K562 (cell line): ENCODE results near the gene TRAPPC2L. TPM values are rescaled to one million over a fixed set of nuclear protein-coding genes. Genes with fewer than 3 reads are reported as not detected.
A peak's percentile ranks its signal among the peaks of the same experiment; 100 is the strongest.

Source experiments
- ATAC-seq: fragments of 200-7000 bp; cut with Tn5 transposase; 3 replicates; pipeline ENCODE4 v1.9.1; 2020; ENCODE audit warnings: moderate library complexity
- BruUV-seq: library from RNA; stranded (reverse); fragments of 400-500 nt; replicated peaks from 2 replicates; lab custom pipeline; 2021; lab: Mats Ljungman, UMichigan
- CTCF ChIA-PET: fragments of 300-600 bp; formaldehyde crosslinking; extraction: SDS; loops from one replicate; lab custom pipeline; 2021; ENCODE audit warnings: low intra/inter-chr PET ratio; lab: Yijun Ruan, JAX
- POLR2A ChIA-PET: fragments of 300-600, 350-650 bp; sonication (Branson Sonifier 250); formaldehyde crosslinking; extraction: SDS; loops from one replicate; lab custom pipeline; 2021; ENCODE audit warnings: antibody characterized with exemption, inconsistent platforms; lab: Yijun Ruan, JAX
- DNase-seq, 4 experiments: peaks; one replicate each; pipeline versions ENCODE4 v3.0.0 to v3.0.0-alpha.2; 2011 to 2018; ENCODE audit warnings: low spot score in 3 of 4, mixed read lengths in 3 of 4; ENCODE audit errors: extremely low read depth in 1 of 4
- FAIRE-seq: peaks from 2 replicates; lab custom pipeline; 2011; peaks lifted over from hg19 to GRCh38; lab: Jason Lieb, UNC
- H2AFZ ChIP-seq: 2 replicates; pipeline ENCODE4 v1.6.0; 2011; ENCODE audit warnings: low read depth, low read length, control low read depth, inconsistent platforms
- H3K27ac ChIP-seq: fragments of 200-600 bp; 3 replicates; pipeline ENCODE4 v1.8.0; 2011; ENCODE audit warnings: low read depth, mild to moderate bottlenecking, control low read depth, inconsistent platforms, low read length, moderate library complexity, mixed read lengths; ENCODE audit errors: extremely low read depth
- H3K27me3 ChIP-seq, 2 experiments: fragments of 300-600 bp in 1 of 2; 2 replicates in 1 of 2; 3 replicates in 1 of 2; pipeline versions ENCODE4 v1.6.0 to v1.8.0; 2011; ENCODE audit warnings: inconsistent platforms in 2 of 2, low read length in 2 of 2, mild to moderate bottlenecking in 1 of 2, mixed read lengths in 1 of 2, moderate library complexity in 1 of 2; ENCODE audit not compliant: control insufficient read depth in 2 of 2, insufficient read depth in 2 of 2
- H3K36me3 ChIP-seq: fragments of 300-600 bp; 3 replicates; pipeline ENCODE4 v1.8.0; 2011; ENCODE audit warnings: mild to moderate bottlenecking, low read length, inconsistent platforms; ENCODE audit not compliant: control insufficient read depth, insufficient read depth
- H3K4me1 ChIP-seq, 2 experiments: fragments of 200-600 bp in 1 of 2; replicated peaks in 1 of 2; 2 replicates in 1 of 2; 3 replicates in 1 of 2; pipeline versions ENCODE4 v1.5.1 to v1.8.0; 2011; ENCODE audit warnings: inconsistent platforms in 2 of 2, low read length in 2 of 2, mild to moderate bottlenecking in 1 of 2, mixed read lengths in 1 of 2, moderate library complexity in 1 of 2; ENCODE audit not compliant: control insufficient read depth in 2 of 2, insufficient read depth in 2 of 2
- H3K4me2 ChIP-seq: 2 replicates; pipeline ENCODE4 v1.6.1; 2011; ENCODE audit warnings: low read length, control low read depth, inconsistent platforms, mixed read lengths; ENCODE audit not compliant: insufficient read depth
- H3K4me3 ChIP-seq: fragments of 200-600 bp; sonication (generic), shearing (Covaris generic); 2 replicates; pipeline ENCODE4 v1.5.1; 2016; ENCODE audit warnings: control low read depth, inconsistent platforms
- H3K79me2 ChIP-seq: fragments of 200-600 bp; 3 replicates; pipeline ENCODE4 v1.8.0; 2011; ENCODE audit warnings: low read length, inconsistent platforms; ENCODE audit not compliant: control insufficient read depth, insufficient read depth
- H3K9ac ChIP-seq, 2 experiments: 2 replicates each; pipeline versions ENCODE4 v1.6.0 to v1.6.1; 2011; ENCODE audit warnings: low read depth in 2 of 2, low read length in 2 of 2, control low read depth in 1 of 2, inconsistent platforms in 1 of 2, mild to moderate bottlenecking in 1 of 2, mixed read lengths in 1 of 2; ENCODE audit not compliant: insufficient read depth in 1 of 2
- H3K9me1 ChIP-seq: one replicate; pipeline ENCODE4 v1.6.0; 2011; ENCODE audit warnings: inconsistent platforms, mild to moderate bottlenecking, low read length, moderate library complexity; ENCODE audit not compliant: control insufficient read depth, insufficient read depth
- H3K9me3 ChIP-seq: replicated peaks from 2 replicates; pipeline ENCODE4 v1.5.1; 2011; ENCODE audit warnings: low read depth, low read length, inconsistent platforms; ENCODE audit not compliant: control insufficient read depth, insufficient read depth
- H4K20me1 ChIP-seq: replicated peaks from 2 replicates; pipeline ENCODE4 v1.6.1; 2011; ENCODE audit warnings: low read length, inconsistent platforms, mixed read lengths; ENCODE audit not compliant: control insufficient read depth, insufficient read depth
- GTF2A2 ChIP-seq: IDR thresholded peaks from 2 replicates; pipeline ENCODE4 v1.6.1; 2016; ENCODE audit warnings: mild to moderate bottlenecking, missing genetic modification characterization, missing compliant biosample characterization
- KDM4B ChIP-seq, 2 experiments: fragments of 450-650 bp in 1 of 2; sonication (generic) in 1 of 2; IDR thresholded peaks; 2 replicates each; pipeline ENCODE4 v1.6.1; 2016 to 2017; ENCODE audit warnings: borderline replicate concordance in 2 of 2, antibody characterized with exemption in 1 of 2, low read depth in 1 of 2, mild to moderate bottlenecking in 1 of 2
- MAFF ChIP-seq: IDR thresholded peaks from 2 replicates; pipeline ENCODE4 v1.6.1; 2012; ENCODE audit warnings: low read length, improper control_type of control experiment
- POLR2G ChIP-seq: fragments of 200-400 bp; formaldehyde crosslinking; IDR thresholded peaks from 2 replicates; pipeline ENCODE4 v1.6.1; 2017; ENCODE audit warnings: low read depth, mild to moderate bottlenecking, antibody characterized with exemption, low read length, moderate library complexity
- RBM22 ChIP-seq: fragments of 200-400 bp; formaldehyde crosslinking; IDR thresholded peaks from 2 replicates; pipeline ENCODE4 v1.6.1; 2018; ENCODE audit warnings: low read length, low read depth; ENCODE audit not compliant: poor library complexity, severe bottlenecking
- WGBS: fragments of 100-300 bp; shearing (Covaris generic); methylation state at CpG from one replicate; pipeline ENCODE4 v1.1.6; 2016; ENCODE audit warnings: low coverage, mixed read lengths; ENCODE audit not compliant: insufficient coverage; ENCODE audit errors: missing lambda C conversion rate; 5-methylcytosine and 5-hydroxymethylcytosine counted together
- in situ Hi-C: fragments of 300-500 bp; cut with MboI; formaldehyde crosslinking; loops from 4 replicates; pipeline ENCODE4 v1.15.0; 2018; ENCODE audit warnings: inconsistent platforms, mixed read lengths
- intact Hi-C: fragments of 100-400 bp; cut with micrococcal nuclease; formaldehyde crosslinking; loops from 2 replicates; pipeline ENCODE4 v1.14.2; 2022
- polyA plus RNA-seq, 8 experiments: library from polyadenylated mRNA; depleted of rRNA in 4 of 8; stranded (reverse) in 5 of 8; unstranded in 3 of 8; fragments of >200 nt; fragmentation: Nextera tagmentation in 2 of 8; fragmentation: Illumina TruSeq in 1 of 8; extraction: Ambion mirVana in 2 of 8; extraction: Trizol in 1 of 8; gene quantifications; 2 replicates each; pipeline versions ENCODE4 v1.2.1 to v1.2.3, GENCODE V29; 2011 to 2014; ENCODE audit warnings: inconsistent platforms in 1 of 8, missing spikeins in 1 of 8
- total RNA-seq, 7 experiments: library from RNA; depleted of rRNA in 6 of 7; stranded (reverse); fragments of >200 nt in 6 of 7; fragmentation: Illumina TruSeq in 2 of 7; extraction: Trizol in 2 of 7; gene quantifications; 2 replicates each; pipeline versions ENCODE4 v1.2.1 to v1.2.3, GENCODE V29; 2011 to 2021; ENCODE audit warnings: low replicate concordance in 1 of 7
- TF ChIP-seq, protein P1 (sequence below), 3 experiments: fragments of 200-800 bp in 1 of 3; sonication (Bioruptor generic) in 1 of 3; sonication (generic) in 1 of 3; formaldehyde crosslinking in 1 of 3; IDR thresholded peaks; 2 replicates each; pipeline versions ENCODE4 v1.6.1 to v1.8.0; 2016 to 2022; ENCODE audit warnings: mild to moderate bottlenecking in 2 of 3, missing compliant biosample characterization in 2 of 3, missing genetic modification characterization in 2 of 3, missing genetic modification reagents in 1 of 3
- TF ChIP-seq, protein P2 (sequence below): sonication (generic); formaldehyde crosslinking; IDR thresholded peaks from 2 replicates; pipeline ENCODE4 v1.8.1; 2023; ENCODE audit warnings: mild to moderate bottlenecking, missing genetic modification reagents

TRAPPC2L gene
- total and polyA plus RNA-seq, 9 of the 15 experiments (the other 6 are each of a cell fraction or from before 2014, with no cell fraction given), result 60.4 to 398 (median 97.5) TPM

GRCh38 chr16:88902744-88903143 lies 45.8 kb downstream of the TRAPPC2L start (continued):
- TF ChIP-seq GTF2A2 (tag), result no peak

DNA sequence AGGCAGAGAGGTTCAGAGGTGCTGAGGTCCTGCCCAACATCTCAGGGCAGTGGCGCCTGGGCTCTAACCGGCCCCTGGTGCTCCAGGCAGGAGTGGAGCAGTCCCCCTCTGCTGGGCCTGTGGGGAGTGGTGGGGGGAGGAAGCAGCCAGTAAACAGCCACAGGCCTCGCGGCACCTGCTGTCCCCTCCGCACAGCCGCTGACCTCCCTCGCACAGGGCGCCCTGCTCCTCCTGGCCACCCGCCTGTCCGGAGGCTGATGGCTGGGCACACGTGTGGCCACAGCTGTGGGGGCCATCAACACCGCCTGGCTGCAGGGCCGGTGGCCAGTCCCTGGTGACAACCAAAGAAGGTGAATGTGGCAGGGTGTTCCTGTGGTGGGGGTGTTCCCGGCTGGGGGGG lies 46.3 kb downstream of the TRAPPC2L start:
- Histone ChIP-seq H3K9me3 (no peaks in the 10 kb centered on the region), H2AFZ (no peak overlapping the region), H3K27ac (no peak overlapping the region), H4K20me1 (peaks cover 54% of the 10 kb centered on the region), H3K27me3 (no peaks in the 10 kb centered on the region), H3K36me3 (peaks cover 76% of the 10 kb centered on the region; the same call in 2 of the 3 replicates), H3K9me1 (peaks cover 13% of the 10 kb centered on the region), H3K4me2 (no peak overlapping the region), H3K79me2 (peaks cover 85% of the 10 kb centered on the region), H3K4me1 (peaks cover 8 to 84% of the 10 kb centered on the region in 2 experiments; a peak in 4 of 5 replicates), H3K4me3 (no peak overlapping the region), H3K9ac (no peak overlapping the region; a peak in 1 of 4 replicates)
- TF ChIP-seq, protein P1, sequence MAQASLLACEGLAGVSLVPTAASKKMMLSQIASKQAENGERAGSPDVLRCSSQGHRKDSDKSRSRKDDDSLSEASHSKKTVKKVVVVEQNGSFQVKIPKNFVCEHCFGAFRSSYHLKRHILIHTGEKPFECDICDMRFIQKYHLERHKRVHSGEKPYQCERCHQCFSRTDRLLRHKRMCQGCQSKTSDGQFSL (CRISPR knock-in tag; IDR thresholded peaks at IDR 0.05), result 0 out of 2 replicates have a peak, but pooled peaks have one; percentile 17
- TF ChIP-seq, protein P1 (tag; IDR thresholded peaks at IDR 0.05), result no peak
- TF ChIP-seq KDM4B (IDR thresholded peaks at IDR 0.05; ENCODE audit: borderline replicate concordance in 2 of 2, low read depth in 1 of 2) (no peak), RBM22 (no peak), MAFF (no peak), POLR2G (peak; percentile 47)
- TF ChIP-seq, protein P2, sequence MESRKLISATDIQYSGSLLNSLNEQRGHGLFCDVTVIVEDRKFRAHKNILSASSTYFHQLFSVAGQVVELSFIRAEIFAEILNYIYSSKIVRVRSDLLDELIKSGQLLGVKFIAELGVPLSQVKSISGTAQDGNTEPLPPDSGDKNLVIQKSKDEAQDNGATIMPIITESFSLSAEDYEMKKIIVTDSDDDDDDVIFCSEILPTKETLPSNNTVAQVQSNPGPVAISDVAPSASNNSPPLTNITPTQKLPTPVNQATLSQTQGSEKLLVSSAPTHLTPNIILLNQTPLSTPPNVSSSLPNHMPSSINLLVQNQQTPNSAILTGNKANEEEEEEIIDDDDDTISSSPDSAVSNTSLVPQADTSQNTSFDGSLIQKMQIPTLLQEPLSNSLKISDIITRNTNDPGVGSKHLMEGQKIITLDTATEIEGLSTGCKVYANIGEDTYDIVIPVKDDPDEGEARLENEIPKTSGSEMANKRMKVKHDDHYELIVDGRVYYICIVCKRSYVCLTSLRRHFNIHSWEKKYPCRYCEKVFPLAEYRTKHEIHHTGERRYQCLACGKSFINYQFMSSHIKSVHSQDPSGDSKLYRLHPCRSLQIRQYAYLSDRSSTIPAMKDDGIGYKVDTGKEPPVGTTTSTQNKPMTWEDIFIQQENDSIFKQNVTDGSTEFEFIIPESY, result peak; percentile 65
- in situ Hi-C loops (no loop called here), intact Hi-C loops (no loop called here)
- ChIA-PET CTCF (no interaction called here), POLR2A (no interaction called here)
- DNase-seq (no peak), FAIRE-seq (no peak), ATAC-seq (no peak)
- whole genome bisulfite sequencing, result 91% methylated on average over 7 of the region's 14 CpGs
- no TSS peak for BruUV-seq
